ENCODE measurements around the gene PHF1. TPM values are rescaled to one million over a fixed set of nuclear protein-coding genes. Genes with fewer than 3 reads are reported as not detected.

Gene PHF1
- total RNA-seq, 1 donor from 2014 or later: 63.6 TPM

DNA sequence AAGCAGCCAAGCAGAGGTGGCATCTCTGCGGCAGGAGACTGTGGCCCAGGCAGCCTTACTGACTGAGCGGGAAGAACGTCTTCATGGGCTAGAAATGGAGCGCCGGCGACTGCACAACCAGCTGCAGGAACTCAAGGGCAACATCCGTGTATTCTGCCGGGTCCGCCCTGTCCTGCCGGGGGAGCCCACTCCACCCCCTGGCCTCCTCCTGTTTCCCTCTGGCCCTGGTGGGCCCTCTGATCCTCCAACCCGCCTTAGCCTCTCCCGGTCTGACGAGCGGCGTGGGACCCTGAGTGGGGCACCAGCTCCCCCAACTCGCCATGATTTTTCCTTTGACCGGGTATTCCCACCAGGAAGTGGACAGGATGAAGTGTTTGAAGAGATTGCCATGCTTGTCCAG lies 5.9 kb upstream of the PHF1 start:
- H3K4me3 Mint-ChIP-seq: no peak overlapping the region
- H3K36me3 Mint-ChIP-seq: peaks cover 12% of the 10 kb centered on the region
- peaks cover 4% of the 10 kb centered on the region for H3K4me1 Mint-ChIP-seq
- DNase-seq (ENCODE audit: low spot score in 2 of 2, unreplicated experiment in 2 of 2): no peak
- H3K27me3 Mint-ChIP-seq (ENCODE audit: low read depth): no peaks in the 10 kb centered on the region
- TF ChIP-seq, protein P1, sequence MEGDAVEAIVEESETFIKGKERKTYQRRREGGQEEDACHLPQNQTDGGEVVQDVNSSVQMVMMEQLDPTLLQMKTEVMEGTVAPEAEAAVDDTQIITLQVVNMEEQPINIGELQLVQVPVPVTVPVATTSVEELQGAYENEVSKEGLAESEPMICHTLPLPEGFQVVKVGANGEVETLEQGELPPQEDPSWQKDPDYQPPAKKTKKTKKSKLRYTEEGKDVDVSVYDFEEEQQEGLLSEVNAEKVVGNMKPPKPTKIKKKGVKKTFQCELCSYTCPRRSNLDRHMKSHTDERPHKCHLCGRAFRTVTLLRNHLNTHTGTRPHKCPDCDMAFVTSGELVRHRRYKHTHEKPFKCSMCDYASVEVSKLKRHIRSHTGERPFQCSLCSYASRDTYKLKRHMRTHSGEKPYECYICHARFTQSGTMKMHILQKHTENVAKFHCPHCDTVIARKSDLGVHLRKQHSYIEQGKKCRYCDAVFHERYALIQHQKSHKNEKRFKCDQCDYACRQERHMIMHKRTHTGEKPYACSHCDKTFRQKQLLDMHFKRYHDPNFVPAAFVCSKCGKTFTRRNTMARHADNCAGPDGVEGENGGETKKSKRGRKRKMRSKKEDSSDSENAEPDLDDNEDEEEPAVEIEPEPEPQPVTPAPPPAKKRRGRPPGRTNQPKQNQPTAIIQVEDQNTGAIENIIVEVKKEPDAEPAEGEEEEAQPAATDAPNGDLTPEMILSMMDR (IDR thresholded peaks at IDR 0.05; ENCODE audit: unreplicated experiment): no peak
- no peak overlapping the region for H3K27ac Mint-ChIP-seq
- no peaks in the 10 kb centered on the region for H3K9me3 Mint-ChIP-seq

DNA sequence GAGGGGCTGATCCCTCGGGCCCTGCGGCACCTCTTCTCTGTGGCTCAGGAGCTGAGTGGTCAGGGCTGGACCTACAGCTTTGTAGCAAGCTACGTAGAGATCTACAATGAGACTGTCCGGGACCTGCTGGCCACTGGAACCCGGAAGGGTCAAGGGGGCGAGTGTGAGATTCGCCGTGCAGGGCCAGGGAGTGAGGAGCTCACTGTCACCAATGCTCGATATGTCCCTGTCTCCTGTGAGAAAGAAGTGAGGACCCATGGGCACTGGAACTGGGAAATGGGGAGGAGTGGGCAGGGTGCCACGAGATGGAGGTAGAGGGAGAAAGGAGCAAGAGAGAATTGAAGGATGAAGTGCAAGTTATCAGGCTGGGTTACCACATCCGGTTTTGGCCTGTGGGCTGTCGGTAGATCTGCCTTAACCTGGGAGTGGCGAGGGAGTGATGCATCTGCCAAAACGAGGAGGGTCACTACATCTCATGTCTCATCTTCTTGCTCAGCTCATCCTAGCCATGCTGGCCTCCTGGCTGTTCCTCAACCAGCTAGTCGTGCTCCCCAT lies 5.4 kb upstream of the PHF1 start:
- Mint-ChIP-seq H3K9me3 (no peaks in the 10 kb centered on the region), H3K4me1 (peaks cover 6% of the 10 kb centered on the region), H3K27me3 (ENCODE audit: low read depth) (no peaks in the 10 kb centered on the region), H3K36me3 (peaks cover 9% of the 10 kb centered on the region), H3K27ac (no peak overlapping the region), H3K4me3 (no peak overlapping the region)
- no peak for DNase-seq (ENCODE audit: low spot score in 2 of 2, unreplicated experiment in 2 of 2)
- TF ChIP-seq, protein P1 (IDR thresholded peaks at IDR 0.05; ENCODE audit: unreplicated experiment): no peak

DNA sequence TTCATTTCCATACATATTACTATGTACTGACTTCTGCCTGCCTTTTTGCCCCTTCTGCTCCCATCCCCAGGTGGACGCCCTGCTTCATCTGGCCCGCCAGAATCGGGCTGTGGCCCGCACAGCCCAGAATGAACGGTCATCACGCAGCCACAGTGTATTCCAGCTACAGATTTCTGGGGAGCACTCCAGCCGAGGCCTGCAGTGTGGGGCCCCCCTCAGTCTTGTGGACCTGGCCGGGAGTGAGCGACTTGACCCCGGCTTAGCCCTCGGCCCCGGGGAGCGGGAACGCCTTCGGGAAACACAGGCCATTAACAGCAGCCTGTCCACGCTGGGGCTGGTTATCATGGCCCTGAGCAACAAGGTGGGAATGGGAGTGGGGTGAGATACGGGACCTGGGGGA lies 4.7 kb upstream of the PHF1 start:
- TF ChIP-seq, protein P1 (IDR thresholded peaks at IDR 0.05; ENCODE audit: unreplicated experiment): no peak
- peaks cover 9% of the 10 kb centered on the region for H3K36me3 Mint-ChIP-seq
- H3K9me3 Mint-ChIP-seq: no peaks in the 10 kb centered on the region
- H3K4me1 Mint-ChIP-seq: peaks cover 6% of the 10 kb centered on the region
- no peak overlapping the region for H3K27ac Mint-ChIP-seq
- no peak for DNase-seq (ENCODE audit: low spot score in 2 of 2, unreplicated experiment in 2 of 2)
- no peak overlapping the region for H3K4me3 Mint-ChIP-seq
- H3K27me3 Mint-ChIP-seq (ENCODE audit: low read depth): no peaks in the 10 kb centered on the region

DNA sequence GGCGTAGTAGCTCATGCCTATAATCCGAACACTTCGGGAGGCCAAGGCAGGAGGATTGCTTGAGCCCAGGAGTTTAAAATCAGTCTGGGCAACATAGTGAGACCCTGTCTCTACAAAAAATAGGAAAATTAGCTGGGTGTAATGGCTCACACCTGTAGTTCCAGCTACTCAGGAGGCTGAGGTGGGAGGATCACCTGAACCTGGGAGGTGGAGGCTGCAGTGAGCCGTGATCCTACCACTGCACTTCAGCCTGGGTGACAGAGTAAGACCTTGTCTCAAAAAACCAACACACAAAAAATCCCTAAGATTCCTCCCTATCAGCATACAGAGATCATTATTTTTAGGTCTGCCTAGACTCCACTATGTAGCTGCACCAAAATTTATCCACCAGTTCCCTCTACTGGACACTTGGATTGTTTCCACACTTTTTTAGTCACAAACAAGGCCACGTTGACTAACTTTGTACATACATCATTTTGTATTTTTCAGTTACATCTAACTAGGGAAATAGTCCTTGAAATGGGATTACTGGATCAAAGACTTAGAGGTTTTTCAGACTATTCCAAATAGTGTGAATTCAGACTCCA lies 3.6 kb upstream of the PHF1 start:
- Mint-ChIP-seq H3K36me3 (peaks cover 9% of the 10 kb centered on the region), H3K27me3 (ENCODE audit: low read depth) (no peaks in the 10 kb centered on the region), H3K27ac (no peak overlapping the region), H3K4me1 (peaks cover 11% of the 10 kb centered on the region), H3K4me3 (no peak overlapping the region), H3K9me3 (no peaks in the 10 kb centered on the region)
- no peak for DNase-seq (ENCODE audit: low spot score in 2 of 2, unreplicated experiment in 2 of 2)
- TF ChIP-seq, protein P1 (IDR thresholded peaks at IDR 0.05; ENCODE audit: unreplicated experiment): no peak

DNA sequence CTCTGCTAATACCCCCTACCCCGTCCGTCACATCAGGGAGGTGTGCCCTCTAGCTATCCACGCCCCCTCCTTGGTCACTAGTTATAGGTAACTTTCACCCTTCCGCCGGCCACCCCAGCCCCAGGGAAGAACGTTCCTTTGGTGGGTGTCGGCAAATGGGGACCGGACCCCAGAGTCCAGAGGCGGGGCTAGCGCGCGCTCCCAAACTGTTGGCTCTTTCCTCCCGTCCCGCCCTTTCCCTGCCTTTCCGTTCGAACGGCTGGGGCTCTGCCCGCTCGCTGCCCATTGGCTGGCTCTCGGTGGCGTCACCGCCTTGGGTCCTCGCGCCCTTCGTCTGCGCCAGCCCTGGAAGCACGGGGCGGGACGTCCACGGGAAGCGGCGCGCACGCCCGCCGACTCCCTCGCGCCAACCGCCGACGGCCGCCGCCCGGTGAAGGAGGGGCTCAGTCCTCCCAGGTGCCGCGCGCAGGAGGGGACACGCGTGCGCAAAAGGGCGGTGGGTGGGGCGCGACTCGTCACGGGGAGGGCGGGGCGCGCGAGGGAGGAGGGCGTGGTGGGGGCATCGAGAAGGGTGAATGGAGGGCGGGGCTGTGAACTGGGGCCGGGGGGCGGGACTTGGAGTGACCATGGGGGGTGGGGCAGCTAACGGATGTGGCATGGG lies 634 bp upstream of the PHF1 start:
- Mint-ChIP-seq H3K9me3 (no peaks in the 10 kb centered on the region), H3K27me3 (ENCODE audit: low read depth) (no peaks in the 10 kb centered on the region), H3K4me1 (peaks cover 13% of the 10 kb centered on the region), H3K36me3 (peaks cover 2% of the 10 kb centered on the region), H3K27ac (peak overlapping the region; percentile 98), H3K4me3 (peak overlapping the region; percentile 86)
- DNase-seq (ENCODE audit: low spot score in 2 of 2, unreplicated experiment in 2 of 2): peak; percentile 96 to 97
- TF ChIP-seq, protein P1 (IDR thresholded peaks at IDR 0.05; ENCODE audit: unreplicated experiment): no peak

All from mesothelial cell of epicardium (in vitro differentiated cells).